H9 (cell line): ENCODE measurements around the gene ERVK3-1. TPM values are rescaled to one million over a fixed set of nuclear protein-coding genes. Genes with fewer than 3 reads are reported as not detected.

Experiments
- DNase-seq: peaks from one replicate; pipeline ENCODE4 v3.0.0-alpha.2; 2017
- H2AFZ ChIP-seq: one replicate; pipeline ENCODE4 v1.6.1; 2013; ENCODE audit warnings: mild to moderate bottlenecking, low read length, control low read depth, moderate library complexity
- H2AK5ac ChIP-seq: 2 replicates; pipeline ENCODE4 v1.6.1; 2013; ENCODE audit warnings: low read length, control low read depth, mixed read lengths; ENCODE audit not compliant: insufficient read length
- H2BK120ac ChIP-seq: one replicate; pipeline ENCODE4 v1.6.1; 2013; ENCODE audit warnings: low read depth, mild to moderate bottlenecking, low read length, control low read depth, inconsistent platforms; ENCODE audit not compliant: poor library complexity, severe bottlenecking
- H2BK12ac ChIP-seq: 2 replicates; pipeline ENCODE4 v1.6.1; 2013; ENCODE audit warnings: low read length, control low read depth, mixed read lengths, low read depth; ENCODE audit not compliant: insufficient read length
- H2BK15ac ChIP-seq: 2 replicates; pipeline ENCODE4 v1.6.1; 2013; ENCODE audit warnings: low read depth, low read length, control low read depth
- H2BK20ac ChIP-seq: one replicate; pipeline ENCODE4 v1.6.1; 2013; ENCODE audit warnings: low read depth, mild to moderate bottlenecking, low read length, control low read depth, inconsistent platforms; ENCODE audit not compliant: poor library complexity, severe bottlenecking
- H2BK5ac ChIP-seq: 2 replicates; pipeline ENCODE4 v1.6.1; 2013; ENCODE audit warnings: low read length, control low read depth, mixed read lengths; ENCODE audit not compliant: insufficient read length
- H3K14ac ChIP-seq: 2 replicates; pipeline ENCODE4 v1.6.1; 2013; ENCODE audit warnings: low read length, control low read depth; ENCODE audit not compliant: insufficient read depth
- H3K18ac ChIP-seq: 2 replicates; pipeline ENCODE4 v1.6.1; 2013; ENCODE audit warnings: low read depth, mild to moderate bottlenecking, mixed read lengths, low read length, control low read depth; ENCODE audit not compliant: insufficient read length
- H3K23ac ChIP-seq: 2 replicates; pipeline ENCODE4 v1.6.1; 2013; ENCODE audit warnings: low read length, control low read depth, mixed read lengths, low read depth; ENCODE audit not compliant: insufficient read length
- H3K23me2 ChIP-seq: 2 replicates; pipeline ENCODE4 v1.6.1; 2013; ENCODE audit warnings: low read depth, mild to moderate bottlenecking, mixed read lengths, low read length, control low read depth; ENCODE audit not compliant: insufficient read length, poor library complexity, severe bottlenecking
- H3K27ac ChIP-seq: 2 replicates; pipeline ENCODE4 v1.5.1; 2013; ENCODE audit warnings: low read length, control low read depth, mixed read lengths, low read depth; ENCODE audit not compliant: insufficient read length
- H3K27me3 ChIP-seq: 2 replicates; pipeline ENCODE4 v1.6.1; 2013; ENCODE audit warnings: low read length, control low read depth, inconsistent platforms; ENCODE audit not compliant: insufficient read depth
- H3K4ac ChIP-seq: 2 replicates; pipeline ENCODE4 v1.6.1; 2013; ENCODE audit warnings: low read depth, mild to moderate bottlenecking, control low read depth, inconsistent platforms, low read length, moderate library complexity
- H3K4me1 ChIP-seq: 2 replicates; pipeline ENCODE4 v1.6.1; 2013; ENCODE audit warnings: low read length, control low read depth, inconsistent platforms; ENCODE audit not compliant: insufficient read depth
- H3K4me2 ChIP-seq: 2 replicates; pipeline ENCODE4 v1.6.1; 2013; ENCODE audit warnings: low read length, control low read depth, mixed read lengths; ENCODE audit not compliant: insufficient read length, insufficient read depth
- H3K56ac ChIP-seq: 2 replicates; pipeline ENCODE4 v1.6.1; 2013; ENCODE audit warnings: low read depth, mild to moderate bottlenecking, mixed read lengths, low read length, control low read depth; ENCODE audit not compliant: insufficient read length
- H3K79me1 ChIP-seq: 2 replicates; pipeline ENCODE4 v1.6.1; 2013; ENCODE audit warnings: low read depth, mild to moderate bottlenecking, moderate library complexity, low read length, control low read depth, inconsistent platforms; ENCODE audit not compliant: insufficient read depth, poor library complexity, severe bottlenecking
- H3K79me2 ChIP-seq: 2 replicates; pipeline ENCODE4 v1.6.1; 2013; ENCODE audit warnings: low read length, control low read depth, inconsistent platforms; ENCODE audit not compliant: insufficient read depth
- H3K9ac ChIP-seq: 2 replicates; pipeline ENCODE4 v1.6.1; 2013; ENCODE audit warnings: low read length, control low read depth, mixed read lengths; ENCODE audit not compliant: insufficient read length; ENCODE audit errors: extremely low read depth
- H3K9me3 ChIP-seq: one replicate; pipeline ENCODE4 v1.6.1; 2013; ENCODE audit warnings: low read depth, low read length, inconsistent platforms; ENCODE audit not compliant: control insufficient read depth
- H3T11ph ChIP-seq: one replicate; pipeline ENCODE4 v1.6.1; 2013; ENCODE audit warnings: mild to moderate bottlenecking, low read length, control low read depth, inconsistent platforms
- H4K20me1 ChIP-seq: one replicate; pipeline ENCODE4 v1.6.1; 2013; ENCODE audit not compliant: control insufficient read depth, insufficient read length, insufficient read depth
- H4K5ac ChIP-seq: 2 replicates; pipeline ENCODE4 v1.6.1; 2013; ENCODE audit warnings: low read depth, mild to moderate bottlenecking, mixed read lengths, low read length, control low read depth; ENCODE audit not compliant: insufficient read length
- H4K8ac ChIP-seq: replicated peaks from 2 replicates; pipeline ENCODE4 v1.6.1; 2013; ENCODE audit warnings: low read length, control low read depth, mixed read lengths, low read depth; ENCODE audit not compliant: insufficient read length
- H4K91ac ChIP-seq: 2 replicates; pipeline ENCODE4 v1.6.1; 2013; ENCODE audit warnings: low read depth, mild to moderate bottlenecking, moderate library complexity, mixed read lengths, low read length, control low read depth; ENCODE audit not compliant: insufficient read length
- H3K27ac Mint-ChIP-seq, 3 experiments: 2 replicates in 2 of 3; 3 replicates in 1 of 3; pipeline ENCODE4 v1.8.0; 2020 to 2021; ENCODE audit warnings: mixed read lengths in 3 of 3, mild to moderate bottlenecking in 1 of 3, moderate library complexity in 1 of 3
- H3K27me3 Mint-ChIP-seq: 2 replicates; pipeline ENCODE4 v1.8.0; 2021; ENCODE audit warnings: low read depth, mild to moderate bottlenecking, moderate library complexity, mixed read lengths
- H3K36me3 Mint-ChIP-seq, 3 experiments: 2 replicates in 2 of 3; 3 replicates in 1 of 3; pipeline ENCODE4 v1.8.0; 2020 to 2021; ENCODE audit warnings: low read depth in 3 of 3, mixed read lengths in 3 of 3; ENCODE audit not compliant: insufficient read depth in 1 of 3
- H3K4me1 Mint-ChIP-seq, 2 experiments: 2 replicates each; pipeline ENCODE4 v1.8.0; 2020; ENCODE audit warnings: mixed read lengths in 2 of 2
- H3K4me3 Mint-ChIP-seq, 2 experiments: 2 replicates in 1 of 2; 3 replicates in 1 of 2; pipeline ENCODE4 v1.8.0; 2020 to 2021; ENCODE audit warnings: mild to moderate bottlenecking in 2 of 2, mixed read lengths in 2 of 2, moderate library complexity in 1 of 2
- H3K9me3 Mint-ChIP-seq, 2 experiments: 2 replicates in 1 of 2; 3 replicates in 1 of 2; pipeline ENCODE4 v1.8.0; 2020; ENCODE audit warnings: mild to moderate bottlenecking in 2 of 2, mixed read lengths in 2 of 2, moderate library complexity in 1 of 2
- CTCF ChIP-seq: fragments of 200-600 bp; sonication (generic); conservative IDR thresholded peaks from 3 replicates; pipeline ENCODE4 v1.8.0; 2021; ENCODE audit warnings: antibody characterized with exemption, mild to moderate bottlenecking
- WGBS: extraction: QIAGEN DNeasy Blood & Tissue Kit; methylation state at CpG from one replicate; pipeline ENCODE4 v1.1.7; 2013; ENCODE audit warnings: missing lambda C conversion rate, low lambda C conversion rate, mixed read lengths; ENCODE audit not compliant: insufficient read length; ENCODE audit errors: extremely low coverage; 5-methylcytosine and 5-hydroxymethylcytosine counted together
- total RNA-seq: library from RNA; stranded (reverse); gene quantifications from 2 replicates; pipeline ENCODE4 v1.2.1, GENCODE V29; 2021

The ERVK3-1 gene
- total RNA-seq, 1 experiment from 2014 or later: 43.7 TPM

- H3K4ac ChIP-seq: no peak overlapping the region
- no peak overlapping the region for H3K9ac ChIP-seq
- no peaks in the 10 kb centered on the region for H4K20me1 ChIP-seq
- no peak overlapping the region; the same call in 1 of the 2 replicates for H2BK15ac ChIP-seq
- H2AFZ ChIP-seq: no peak overlapping the region
- H3K23ac ChIP-seq: no peak overlapping the region
- no peak overlapping the region for H2BK20ac ChIP-seq
- H4K91ac ChIP-seq: no peak overlapping the region
- Mint-ChIP-seq H3K27me3 (peaks cover 8% of the 10 kb centered on the region), H3K9me3 (no peaks in the 10 kb centered on the region), H3K36me3 (peaks cover 0 to 4% (median 2%) of the 10 kb centered on the region in 3 experiments; a peak in 3 of 7 replicates), H3K4me3 (no peak overlapping the region), H3K27ac (no peak overlapping the region), H3K4me1 (peaks cover 0 to 6% of the 10 kb centered on the region in 2 experiments; a peak in 2 of 4 replicates)
- no peaks in the 10 kb centered on the region for H3K79me1 ChIP-seq
- H3K23me2 ChIP-seq: peaks cover 6% of the 10 kb centered on the region
- H3K18ac ChIP-seq: no peak overlapping the region
- no peaks in the 10 kb centered on the region for H3K4me1 ChIP-seq
- H3K27me3 ChIP-seq: no peaks in the 10 kb centered on the region
- no peak for DNase-seq
- H2BK120ac ChIP-seq: no peak overlapping the region
- no peak overlapping the region for H2BK12ac ChIP-seq
- TF ChIP-seq CTCF: no peak
- no peak overlapping the region for H2BK5ac ChIP-seq
- H3K9me3 ChIP-seq: no peaks in the 10 kb centered on the region
- no CpG with 5 or more reads among the region's 84 CpGs for WGBS
- no peak overlapping the region for H4K5ac ChIP-seq
- H2AK5ac ChIP-seq: no peak overlapping the region
- no peak overlapping the region for H3K56ac ChIP-seq
- H3K27ac ChIP-seq: no peak overlapping the region
- no peak overlapping the region for H3K4me2 ChIP-seq
- no peaks in the 10 kb centered on the region for H3K79me2 ChIP-seq
- H3T11ph ChIP-seq: no peak overlapping the region
- H4K8ac ChIP-seq: no peak overlapping the region
- no peak overlapping the region for H3K14ac ChIP-seq
Measured at GRCh38 chr19:58350001-58350861, 45.1 kb downstream of the ERVK3-1 start.
